Measurements from ENCODE around the gene ESPNL. TPM values are rescaled to one million over a fixed set of nuclear protein-coding genes. Genes with fewer than 3 reads are reported as not detected.

ESPNL gene
- polyA plus RNA-seq, 1 donor, result 0.30 TPM

DNA sequence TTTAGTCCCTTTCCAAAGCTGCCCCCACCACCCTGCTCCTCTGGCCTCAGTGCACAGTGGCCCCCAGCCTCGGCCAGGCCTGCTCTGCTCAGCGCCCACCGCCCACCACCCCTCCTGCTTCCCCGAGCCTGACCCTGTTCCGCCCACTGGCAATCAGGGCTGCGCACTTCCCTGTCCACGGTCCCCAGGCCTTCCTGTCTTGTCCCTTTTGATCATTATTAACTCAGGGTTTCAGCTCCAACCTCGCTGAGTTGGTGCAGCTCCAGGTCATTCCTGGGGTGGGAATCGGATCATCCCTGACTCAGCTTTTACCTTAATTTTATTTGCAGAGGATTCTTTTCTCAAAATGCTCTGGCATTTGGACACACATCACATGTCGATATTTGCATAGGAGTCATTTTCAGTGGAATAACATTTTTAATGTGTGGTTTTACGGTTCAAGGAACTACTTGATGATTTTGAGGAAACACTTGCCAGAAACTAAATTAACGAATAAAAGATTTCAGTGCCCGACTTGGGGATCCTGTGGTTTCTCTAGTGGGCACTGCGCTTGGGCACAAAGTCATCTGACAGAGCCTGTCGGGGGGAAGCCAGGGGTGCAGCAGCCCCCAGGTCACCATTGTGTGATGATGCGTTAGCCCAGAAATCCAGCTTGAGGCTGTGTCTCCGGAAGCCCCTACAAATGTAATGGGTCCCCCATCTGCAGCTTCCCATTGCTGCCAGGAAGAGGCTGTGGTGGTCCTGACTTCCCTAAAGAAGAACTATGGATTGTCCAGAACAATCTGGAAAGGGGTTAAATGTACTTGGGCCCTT lies 1.0 kb upstream of the ESPNL start:
- no peak for DNase-seq

DNA sequence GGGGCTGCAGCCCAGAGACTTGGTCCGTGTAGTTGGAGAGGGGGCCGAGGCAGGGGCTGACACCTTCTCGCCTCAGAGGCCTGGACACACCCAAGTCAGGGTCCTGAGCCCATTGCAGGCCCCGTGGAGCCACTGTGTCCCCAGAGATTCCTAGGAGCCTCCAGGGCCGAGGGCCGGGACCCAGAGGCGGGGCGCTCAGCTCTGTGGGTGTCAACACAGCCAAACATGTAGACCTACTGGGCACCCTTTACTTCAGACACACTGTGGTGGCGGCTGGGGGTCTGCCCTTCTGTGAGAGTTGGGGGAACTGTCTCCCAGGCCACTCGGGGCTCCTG lies 459 bp upstream of the ESPNL start:
- DNase-seq, result no peak

- no peak for DNase-seq
Measured at GRCh38 chr2:238100821-238101771, 956 bp downstream of the ESPNL start.

DNA sequence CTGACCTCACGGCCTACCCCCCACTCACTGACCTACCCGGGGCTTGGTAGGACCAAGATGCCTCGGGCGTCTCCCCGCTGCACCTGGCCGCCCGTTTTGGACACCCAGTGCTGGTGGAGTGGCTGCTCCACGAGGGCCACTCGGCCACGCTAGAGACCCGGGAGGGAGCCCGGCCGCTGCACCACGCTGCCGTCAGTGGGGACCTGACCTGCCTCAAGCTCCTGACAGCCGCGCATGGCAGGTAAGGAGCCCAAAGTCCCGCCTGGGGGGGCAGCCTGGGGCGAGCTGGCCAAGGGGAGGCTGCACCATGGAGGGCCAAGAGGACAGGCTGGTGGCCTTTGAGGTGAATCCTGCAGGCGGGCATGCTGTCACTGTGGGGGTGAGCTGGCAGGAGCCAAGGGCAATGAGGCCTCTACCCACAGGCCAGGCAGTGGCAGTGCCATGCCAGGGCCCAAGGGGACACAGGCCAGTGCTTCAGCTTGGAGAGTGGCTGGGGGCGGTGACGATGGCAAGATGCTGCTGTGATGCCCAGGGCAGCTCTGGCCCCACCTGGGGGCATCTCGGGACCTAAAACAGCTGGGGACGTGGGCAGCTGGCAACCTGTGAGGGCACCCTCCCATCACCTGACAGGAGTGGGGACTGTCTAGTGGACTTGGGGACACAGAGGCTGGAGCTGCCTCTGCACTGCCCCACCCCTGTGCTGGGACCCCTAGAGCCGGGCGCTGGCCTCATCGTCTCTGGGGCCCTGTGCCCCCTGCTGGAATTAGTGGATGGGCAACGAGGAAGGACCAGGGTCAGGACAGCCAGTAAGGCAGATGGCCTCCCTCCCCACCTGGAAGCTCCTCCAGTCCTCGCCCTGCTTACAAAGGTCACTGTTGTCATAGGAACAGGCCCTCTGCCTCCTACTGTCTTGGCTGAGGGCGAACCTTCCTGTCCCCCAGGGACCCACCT lies 2.0 kb downstream of the ESPNL start:
- DNase-seq, result no peak

- no peak for DNase-seq
Measured at GRCh38 chr2:238102865-238103264, 2.7 kb downstream of the ESPNL start.

DNA sequence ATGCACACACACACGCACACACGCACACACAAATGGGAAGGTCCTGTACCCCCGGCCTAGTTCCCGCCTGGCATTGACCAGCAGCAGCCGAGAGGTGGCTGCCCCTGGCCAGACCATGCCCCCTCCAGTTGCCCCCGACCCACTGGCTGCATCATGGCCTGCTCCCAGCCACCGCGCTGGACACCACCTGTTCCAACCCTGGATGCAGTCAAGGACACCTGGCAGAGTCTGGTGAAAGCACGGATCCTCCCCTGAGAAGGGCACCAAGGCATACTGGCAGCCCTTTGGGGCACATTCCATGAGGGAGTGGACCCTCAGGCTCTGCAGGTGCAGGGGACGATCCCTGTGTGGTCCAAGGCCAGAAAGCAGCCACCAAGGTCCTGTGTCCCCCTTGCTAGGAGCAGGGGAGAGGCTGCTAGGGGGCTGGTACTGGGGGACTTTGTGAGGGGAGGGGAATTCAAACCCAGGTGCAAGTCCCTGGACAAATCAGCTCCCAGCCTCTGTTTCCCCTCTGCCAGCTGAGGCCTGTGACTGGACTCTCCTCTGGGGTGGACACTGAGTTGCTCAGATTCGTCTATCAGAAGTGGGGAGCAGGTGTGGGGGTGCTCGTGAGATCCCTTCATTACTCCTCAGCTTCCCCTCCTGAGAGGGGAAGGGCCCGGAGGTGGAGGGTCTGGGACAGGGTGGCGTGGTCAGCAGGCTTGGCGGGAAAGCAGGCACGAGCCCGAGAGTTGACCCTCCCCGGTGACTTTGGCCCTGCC lies 3.5 kb downstream of the ESPNL start:
- DNase-seq, result no peak

GRCh38 chr2:238104226-238104690 lies 4.1 kb downstream of the ESPNL start:
- no peak for DNase-seq

DNA sequence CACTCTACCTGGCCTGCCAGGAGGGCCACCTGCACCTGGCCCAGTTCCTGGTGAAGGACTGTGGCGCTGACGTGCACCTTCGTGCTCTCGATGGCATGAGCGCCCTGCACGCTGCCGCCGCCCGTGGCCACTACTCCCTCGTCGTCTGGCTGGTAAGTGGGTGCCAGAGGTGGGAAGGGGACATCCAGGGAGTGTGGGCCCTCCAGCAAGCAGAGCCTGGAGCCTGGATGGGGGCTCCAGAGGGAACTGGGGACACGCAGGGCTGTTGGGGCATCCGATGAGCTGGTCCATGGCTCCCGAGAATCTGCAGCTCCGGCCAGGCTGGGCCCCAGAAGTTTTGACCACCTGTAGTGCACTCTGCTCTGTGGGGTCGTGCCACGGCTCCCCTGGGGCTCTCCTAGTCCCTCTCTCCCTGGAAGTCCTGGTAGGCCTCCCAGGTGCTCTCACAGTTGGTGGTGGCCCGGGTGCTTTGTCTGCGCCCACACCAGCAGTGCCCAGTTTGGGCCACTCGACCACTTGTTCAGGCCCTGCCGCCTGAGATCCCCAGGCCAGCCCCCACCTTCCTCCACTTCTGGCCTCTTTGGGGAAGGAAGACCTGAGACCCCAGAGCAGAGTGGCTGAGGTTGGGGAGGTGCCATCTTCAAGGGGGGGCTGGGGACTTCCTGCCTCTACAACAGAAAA lies 4.7 kb downstream of the ESPNL start:
- no peak for DNase-seq

DNA sequence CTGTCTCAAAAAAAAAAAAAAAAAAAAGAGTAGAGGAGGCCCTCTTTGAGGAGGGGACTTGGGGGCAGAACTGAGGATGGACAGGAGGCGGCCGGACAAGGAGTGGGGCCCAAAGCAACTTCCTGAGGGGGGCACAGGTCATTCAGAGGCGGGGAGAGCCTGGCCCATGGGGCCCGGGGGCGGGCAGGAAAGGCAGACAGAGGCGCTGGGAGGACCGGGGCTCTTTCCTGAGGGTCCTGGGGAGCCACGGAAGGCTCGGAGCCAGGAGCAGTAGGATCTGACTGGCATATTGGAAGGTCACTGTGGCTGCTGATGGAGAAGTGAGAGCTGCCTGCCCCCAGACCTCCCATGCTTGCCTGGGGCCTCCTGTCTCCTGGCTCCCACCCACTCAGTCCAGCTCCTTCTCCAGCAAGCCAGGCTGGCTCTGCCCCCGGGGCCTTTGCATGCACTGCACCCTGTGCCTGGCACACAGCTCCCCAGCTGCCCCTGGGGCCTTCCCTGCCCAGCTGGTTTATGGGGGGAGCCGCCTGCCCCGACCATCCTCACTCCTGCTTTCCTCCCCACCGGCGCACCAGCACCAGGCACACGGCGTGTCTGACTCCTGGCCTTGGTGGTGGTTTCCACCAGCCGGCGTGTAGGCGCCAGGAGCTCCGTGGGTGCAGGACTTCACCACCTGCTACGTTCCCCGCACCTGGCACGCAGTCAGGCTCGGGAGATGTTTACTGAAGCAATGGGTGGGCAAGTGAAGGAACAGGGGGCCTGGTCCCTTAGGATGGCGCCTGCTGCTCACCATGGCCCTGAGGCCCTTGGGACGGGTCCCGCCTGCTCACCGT lies 5.6 kb downstream of the ESPNL start:
- DNase-seq, result no peak

- no peak for DNase-seq
Measured at GRCh38 chr2:238106339-238106697, 6.2 kb downstream of the ESPNL start.

GRCh38 chr2:238106698-238107524 lies 6.8 kb downstream of the ESPNL start:
- DNase-seq, result no peak

DNA sequence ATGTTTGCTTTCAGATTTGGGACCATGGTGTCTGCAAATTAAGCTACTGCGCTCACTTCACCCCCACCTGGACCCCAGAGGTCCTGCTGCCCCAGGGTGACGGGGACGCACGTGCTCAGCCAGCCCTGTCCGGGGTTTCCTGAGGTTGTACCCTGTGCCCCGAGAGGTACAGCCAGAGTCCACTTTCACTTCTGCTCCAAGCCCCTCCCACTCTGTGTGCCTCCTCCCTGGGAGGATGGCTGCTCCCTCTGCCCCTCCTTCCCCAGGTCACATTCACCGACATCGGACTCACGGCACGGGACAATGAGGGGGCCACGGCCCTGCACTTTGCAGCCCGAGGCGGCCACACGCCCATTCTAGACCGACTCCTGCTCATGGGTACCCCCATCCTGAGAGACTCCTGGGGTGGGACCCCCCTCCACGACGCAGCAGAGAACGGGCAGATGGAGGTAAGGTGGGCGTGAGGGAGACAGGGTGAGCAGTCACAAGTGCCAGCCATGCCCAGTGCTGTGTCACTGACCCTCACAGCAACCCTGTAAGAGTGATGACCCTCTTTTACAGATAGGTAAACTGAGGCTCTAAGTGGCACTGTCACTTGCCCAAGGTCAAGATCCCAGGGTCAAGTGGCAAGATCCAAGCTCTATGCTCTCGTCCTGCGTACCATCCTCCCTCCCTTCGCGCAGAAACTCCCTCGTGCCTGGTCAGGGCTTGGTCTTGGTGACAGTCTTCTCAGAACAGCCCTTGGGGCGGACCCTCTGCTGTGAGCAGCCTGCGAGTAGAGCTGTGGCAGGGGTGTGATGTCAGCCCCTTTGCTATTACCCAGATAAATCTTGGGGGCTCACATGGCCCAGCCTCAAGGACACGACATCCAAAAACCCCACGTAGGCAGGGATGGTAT lies 7.6 kb downstream of the ESPNL start:
- no peak for DNase-seq

DNA sequence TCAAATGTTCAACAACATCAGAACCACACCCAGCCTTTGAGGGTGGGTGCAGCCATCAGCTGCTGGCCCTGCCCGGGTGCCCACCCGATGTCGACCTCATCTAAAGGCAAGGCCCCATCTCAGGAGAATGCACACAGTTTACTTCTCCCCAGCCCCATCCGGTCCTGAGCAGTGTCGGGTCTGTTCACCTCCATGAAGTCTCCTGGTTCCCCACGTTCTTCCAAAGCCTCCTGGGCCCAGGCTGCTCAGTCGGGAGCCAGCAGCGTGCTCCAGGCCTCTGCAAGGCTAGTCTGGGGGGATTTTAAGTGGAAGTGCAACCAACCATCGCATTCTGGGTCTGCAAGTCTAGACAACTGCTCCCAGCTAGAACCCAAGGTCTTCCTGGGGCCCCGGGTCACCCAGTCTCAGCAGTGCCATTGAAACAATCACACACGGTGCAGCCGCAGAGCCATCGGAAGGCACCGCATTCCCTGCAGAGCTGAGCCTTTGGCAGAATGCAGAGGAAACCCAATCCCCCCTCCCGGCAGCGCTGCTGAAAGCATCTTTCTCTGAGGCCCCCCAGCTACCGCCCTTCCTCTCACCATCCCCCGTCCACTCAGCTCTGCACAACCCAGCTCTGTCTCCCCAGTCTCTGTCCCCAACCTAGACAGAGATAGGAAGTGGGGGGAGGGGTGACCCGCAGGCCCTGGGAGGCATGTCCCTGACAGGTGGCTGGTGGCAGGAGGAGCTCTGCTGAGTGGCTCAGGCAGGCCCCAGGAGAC lies 8.5 kb downstream of the ESPNL start:
- no peak for DNase-seq

DNA sequence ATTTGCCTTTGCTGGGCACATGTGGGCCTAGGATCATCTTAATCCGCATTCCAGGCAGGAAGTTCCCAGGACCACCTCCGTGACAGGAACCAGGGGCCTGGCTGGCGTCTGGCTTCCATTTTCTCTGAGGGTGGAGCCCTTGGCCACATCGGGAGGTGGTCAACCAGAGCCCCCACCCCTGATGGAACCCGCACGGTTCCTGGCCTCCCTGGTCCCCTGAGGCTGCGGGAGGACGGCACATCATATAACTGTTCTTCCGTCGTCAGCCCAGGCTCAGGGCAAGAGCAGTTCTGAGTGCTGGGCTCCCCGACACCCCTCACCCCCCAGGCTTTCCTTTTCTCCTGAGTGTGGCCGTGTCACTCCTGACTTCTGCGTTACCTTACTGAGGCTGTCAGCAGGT lies 13.5 kb downstream of the ESPNL start:
- DNase-seq, result no peak

DNA sequence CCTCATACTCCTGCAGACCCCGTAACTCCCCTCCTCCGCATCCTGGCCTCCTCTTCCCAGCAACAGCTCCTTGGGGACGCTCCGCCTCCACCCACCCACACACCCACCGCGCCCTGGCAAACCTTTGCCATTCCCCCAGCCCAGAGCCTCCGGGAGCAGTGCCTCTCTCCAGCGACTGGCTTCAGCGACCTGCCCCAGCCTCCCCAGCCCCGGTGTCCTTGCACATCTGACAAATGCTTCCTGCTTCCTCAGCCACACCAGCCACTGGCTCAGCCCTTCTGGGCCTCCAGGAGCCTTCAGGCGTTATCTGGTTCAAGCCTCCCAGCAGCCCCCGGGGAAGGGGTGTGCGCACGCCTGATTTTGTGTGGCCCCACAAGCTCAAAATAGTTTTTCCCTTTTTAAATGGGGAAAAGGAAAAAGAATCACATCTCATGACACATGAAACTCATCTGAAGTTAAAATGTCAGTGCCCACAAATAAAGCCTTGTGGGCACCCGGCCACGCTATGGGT lies 14.2 kb downstream of the ESPNL start:
- DNase-seq, result no peak

- DNase-seq, result no peak
Measured at GRCh38 chr2:238114851-238115660, 14.9 kb downstream of the ESPNL start.

Data from left kidney (tissue), 2 donors.